ENCODE results near the gene KIF16B.

DNA sequence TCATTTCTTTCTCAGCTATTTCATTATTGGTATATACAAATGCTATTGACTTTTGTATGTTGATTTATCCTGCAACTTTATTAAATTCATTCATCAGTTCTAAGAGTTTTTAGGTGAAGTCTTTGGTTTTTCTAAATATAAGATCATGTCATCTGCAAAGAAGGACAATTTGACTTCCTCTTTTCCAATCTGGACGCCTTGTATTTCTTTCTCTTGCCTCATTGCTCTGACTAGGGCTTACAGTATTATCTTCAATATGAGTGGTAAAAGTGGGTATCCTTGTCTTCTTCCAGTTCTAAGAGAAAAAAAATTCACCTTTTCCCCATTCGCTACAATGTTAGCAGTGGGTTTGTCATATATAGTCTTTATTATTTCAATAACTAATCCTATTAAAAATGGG, 38.0 kb downstream of the KIF16B start:
- TF ChIP-seq, protein P1, sequence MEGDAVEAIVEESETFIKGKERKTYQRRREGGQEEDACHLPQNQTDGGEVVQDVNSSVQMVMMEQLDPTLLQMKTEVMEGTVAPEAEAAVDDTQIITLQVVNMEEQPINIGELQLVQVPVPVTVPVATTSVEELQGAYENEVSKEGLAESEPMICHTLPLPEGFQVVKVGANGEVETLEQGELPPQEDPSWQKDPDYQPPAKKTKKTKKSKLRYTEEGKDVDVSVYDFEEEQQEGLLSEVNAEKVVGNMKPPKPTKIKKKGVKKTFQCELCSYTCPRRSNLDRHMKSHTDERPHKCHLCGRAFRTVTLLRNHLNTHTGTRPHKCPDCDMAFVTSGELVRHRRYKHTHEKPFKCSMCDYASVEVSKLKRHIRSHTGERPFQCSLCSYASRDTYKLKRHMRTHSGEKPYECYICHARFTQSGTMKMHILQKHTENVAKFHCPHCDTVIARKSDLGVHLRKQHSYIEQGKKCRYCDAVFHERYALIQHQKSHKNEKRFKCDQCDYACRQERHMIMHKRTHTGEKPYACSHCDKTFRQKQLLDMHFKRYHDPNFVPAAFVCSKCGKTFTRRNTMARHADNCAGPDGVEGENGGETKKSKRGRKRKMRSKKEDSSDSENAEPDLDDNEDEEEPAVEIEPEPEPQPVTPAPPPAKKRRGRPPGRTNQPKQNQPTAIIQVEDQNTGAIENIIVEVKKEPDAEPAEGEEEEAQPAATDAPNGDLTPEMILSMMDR (IDR thresholded peaks at IDR 0.05; ENCODE audit: insufficient read depth, low read length), result no peak
- TF ChIP-seq, protein P2, sequence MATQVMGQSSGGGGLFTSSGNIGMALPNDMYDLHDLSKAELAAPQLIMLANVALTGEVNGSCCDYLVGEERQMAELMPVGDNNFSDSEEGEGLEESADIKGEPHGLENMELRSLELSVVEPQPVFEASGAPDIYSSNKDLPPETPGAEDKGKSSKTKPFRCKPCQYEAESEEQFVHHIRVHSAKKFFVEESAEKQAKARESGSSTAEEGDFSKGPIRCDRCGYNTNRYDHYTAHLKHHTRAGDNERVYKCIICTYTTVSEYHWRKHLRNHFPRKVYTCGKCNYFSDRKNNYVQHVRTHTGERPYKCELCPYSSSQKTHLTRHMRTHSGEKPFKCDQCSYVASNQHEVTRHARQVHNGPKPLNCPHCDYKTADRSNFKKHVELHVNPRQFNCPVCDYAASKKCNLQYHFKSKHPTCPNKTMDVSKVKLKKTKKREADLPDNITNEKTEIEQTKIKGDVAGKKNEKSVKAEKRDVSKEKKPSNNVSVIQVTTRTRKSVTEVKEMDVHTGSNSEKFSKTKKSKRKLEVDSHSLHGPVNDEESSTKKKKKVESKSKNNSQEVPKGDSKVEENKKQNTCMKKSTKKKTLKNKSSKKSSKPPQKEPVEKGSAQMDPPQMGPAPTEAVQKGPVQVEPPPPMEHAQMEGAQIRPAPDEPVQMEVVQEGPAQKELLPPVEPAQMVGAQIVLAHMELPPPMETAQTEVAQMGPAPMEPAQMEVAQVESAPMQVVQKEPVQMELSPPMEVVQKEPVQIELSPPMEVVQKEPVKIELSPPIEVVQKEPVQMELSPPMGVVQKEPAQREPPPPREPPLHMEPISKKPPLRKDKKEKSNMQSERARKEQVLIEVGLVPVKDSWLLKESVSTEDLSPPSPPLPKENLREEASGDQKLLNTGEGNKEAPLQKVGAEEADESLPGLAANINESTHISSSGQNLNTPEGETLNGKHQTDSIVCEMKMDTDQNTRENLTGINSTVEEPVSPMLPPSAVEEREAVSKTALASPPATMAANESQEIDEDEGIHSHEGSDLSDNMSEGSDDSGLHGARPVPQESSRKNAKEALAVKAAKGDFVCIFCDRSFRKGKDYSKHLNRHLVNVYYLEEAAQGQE (IDR thresholded peaks at IDR 0.05; ENCODE audit: insufficient replicate concordance, low read depth), result no peak
